ENCODE results near the gene HS6ST3.
A peak's percentile ranks its signal among the peaks of the same experiment; 100 is the strongest.

The HS6ST3 gene

GRCh38 chr13:96573563-96573962 lies 483.7 kb downstream of the HS6ST3 start:
- no peak for DNase-seq

GRCh38 chr13:96575423-96576320 lies 485.8 kb downstream of the HS6ST3 start:
- no peak for DNase-seq

GRCh38 chr13:96581741-96582140 lies 491.8 kb downstream of the HS6ST3 start:
- no peak for DNase-seq

GRCh38 chr13:96615252-96615651 lies 525.3 kb downstream of the HS6ST3 start:
- DNase-seq: no peak

GRCh38 chr13:96617528-96617927 lies 527.6 kb downstream of the HS6ST3 start:
- DNase-seq: no peak

GRCh38 chr13:96621634-96622183 lies 531.8 kb downstream of the HS6ST3 start:
- DNase-seq: no peak

GRCh38 chr13:96629331-96629730 lies 539.4 kb downstream of the HS6ST3 start:
- DNase-seq: no peak

- DNase-seq: no peak
These were observed 542.8 kb downstream of the HS6ST3 start for GRCh38 chr13:96632536-96633320.

GRCh38 chr13:96636001-96636709 lies 546.2 kb downstream of the HS6ST3 start:
- DNase-seq: no peak

- no peak for DNase-seq
These were observed 547.1 kb downstream of the HS6ST3 start for GRCh38 chr13:96637039-96637438.

- DNase-seq: no peak
These were observed 556.2 kb downstream of the HS6ST3 start for GRCh38 chr13:96646101-96646500.

GRCh38 chr13:96646515-96647211 lies 556.8 kb downstream of the HS6ST3 start:
- no peak for DNase-seq

GRCh38 chr13:96650301-96650886 lies 560.5 kb downstream of the HS6ST3 start:
- no peak for DNase-seq

- no peak for DNase-seq
These were observed 561.7 kb downstream of the HS6ST3 start for GRCh38 chr13:96651598-96651997.

GRCh38 chr13:96652506-96652905 lies 562.6 kb downstream of the HS6ST3 start:
- DNase-seq: peak; percentile 78

GRCh38 chr13:96661612-96662011 lies 571.7 kb downstream of the HS6ST3 start:
- DNase-seq: no peak

- no peak for DNase-seq
These were observed 572.1 kb downstream of the HS6ST3 start for GRCh38 chr13:96662036-96662435.

GRCh38 chr13:96667294-96668018 lies 577.5 kb downstream of the HS6ST3 start:
- DNase-seq: no peak

GRCh38 chr13:96671073-96671472 lies 581.2 kb downstream of the HS6ST3 start:
- no peak for DNase-seq

- no peak for DNase-seq
These were observed 582.1 kb downstream of the HS6ST3 start for GRCh38 chr13:96672016-96672415.

- no peak for DNase-seq
These were observed 583.9 kb downstream of the HS6ST3 start for GRCh38 chr13:96673825-96674224.

Data from NCI-H1436 (cell line).